KOPT-K1 (cell line): Measurements from ENCODE around the gene SEZ6L.

ENCODE experiments used
- H3K27ac ChIP-seq: fragments of 200-600 bp; sonication (generic); 2 replicates; pipeline ENCODE4 v1.5.1; 2016; ENCODE audit warnings: antibody characterized with exemption, mild to moderate bottlenecking, low read depth, low read length; ENCODE audit not compliant: poor library complexity, severe bottlenecking
- H3K36me3 ChIP-seq: fragments of 200-600 bp; sonication (generic); 2 replicates; pipeline ENCODE4 v1.5.1; 2017; ENCODE audit warnings: antibody characterized with exemption, mild to moderate bottlenecking, low read length, moderate library complexity; ENCODE audit not compliant: insufficient read depth
- H3K9me3 ChIP-seq: fragments of 200-600 bp; sonication (generic); 2 replicates; pipeline ENCODE4 v1.5.1; 2017; ENCODE audit warnings: antibody characterized with exemption, low read length, mild to moderate bottlenecking; ENCODE audit not compliant: insufficient read depth, poor library complexity, severe bottlenecking

Gene SEZ6L

GRCh38 chr22:26431261-26431995 lies 262.2 kb downstream of the SEZ6L start:
- H3K9me3 ChIP-seq: no peaks in the 10 kb centered on the region
- peaks cover 3% of the 10 kb centered on the region; the same call in 1 of the 2 replicates for H3K36me3 ChIP-seq
- H3K27ac ChIP-seq: no peak overlapping the region

GRCh38 chr22:26432619-26433311 lies 263.5 kb downstream of the SEZ6L start:
- H3K36me3 ChIP-seq: peaks cover 3% of the 10 kb centered on the region; the same call in 1 of the 2 replicates
- no peak overlapping the region for H3K27ac ChIP-seq
- no peaks in the 10 kb centered on the region for H3K9me3 ChIP-seq
